Measurements from ENCODE around the gene TET1. TPM values are rescaled to one million over a fixed set of nuclear protein-coding genes. Genes with fewer than 3 reads are reported as not detected.

TET1 gene
- total and polyA plus RNA-seq, 2 experiments from 2014 or later: 37.2 to 90.5 TPM

DNA sequence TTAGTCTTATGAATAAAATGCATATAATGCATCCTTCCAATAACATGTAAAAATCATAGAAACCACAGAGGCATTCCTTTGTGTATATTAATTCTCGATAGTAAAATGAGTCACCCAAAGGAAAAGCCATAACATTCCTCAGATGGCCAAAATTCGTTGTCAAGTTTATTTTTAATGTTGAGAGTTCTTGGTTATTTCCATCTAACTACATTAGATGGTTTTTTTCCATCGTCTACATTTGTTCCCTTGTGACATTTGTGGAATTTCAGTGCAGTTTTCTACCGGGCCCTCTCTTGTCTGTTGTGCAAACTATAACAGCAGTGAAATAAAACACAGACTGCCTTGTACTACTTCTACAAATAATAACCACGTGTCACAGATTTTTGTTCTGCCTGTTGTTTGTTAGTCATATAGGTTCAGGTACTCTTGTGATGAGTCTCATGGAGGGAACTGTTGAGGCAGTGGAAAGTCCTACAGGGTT lies 106.2 kb downstream of the TET1 start:
- Histone ChIP-seq H3K36me3 (ENCODE audit: insufficient read depth) (peaks cover 25% of the 10 kb centered on the region; the same call in 1 of the 2 replicates), H3K4me2 (no peak overlapping the region), H3F3A (replicated peaks; ENCODE audit: low read depth) (peaks cover 6% of the 10 kb centered on the region), H3K4me1 (ENCODE audit: insufficient read depth) (no peaks in the 10 kb centered on the region), H3K79me2 (replicated peaks; ENCODE audit: insufficient read depth) (peaks cover 10% of the 10 kb centered on the region), H3K9me2 (ENCODE audit: insufficient read depth) (no peaks in the 10 kb centered on the region), H3K27ac (ENCODE audit: low read depth) (peak overlapping the region; percentile 72; the same call in 1 of the 2 replicates), H3K4me3 (no peak overlapping the region), H3K27me3 (ENCODE audit: insufficient read depth) (no peaks in the 10 kb centered on the region), H2AFZ (no peak overlapping the region), H4K20me1 (replicated peaks; ENCODE audit: insufficient read depth) (peaks cover 2% of the 10 kb centered on the region; the same call in 1 of the 2 replicates)
- DNase-seq (ENCODE audit: low spot score): no peak
- Mint-ChIP-seq H3K27me3 (ENCODE audit: insufficient read depth, low read depth, poor library complexity) (no peaks in the 10 kb centered on the region), H3K4me1 (no peaks in the 10 kb centered on the region), H3K9me3 (no peaks in the 10 kb centered on the region; the same call in 2 of the 3 replicates), H3K36me3 (ENCODE audit: low read depth) (peaks cover 54% of the 10 kb centered on the region), H3K4me3 (no peak overlapping the region), H3K27ac (no peak overlapping the region)
- ATAC-seq: no peak
- TF ChIP-seq, protein P1, sequence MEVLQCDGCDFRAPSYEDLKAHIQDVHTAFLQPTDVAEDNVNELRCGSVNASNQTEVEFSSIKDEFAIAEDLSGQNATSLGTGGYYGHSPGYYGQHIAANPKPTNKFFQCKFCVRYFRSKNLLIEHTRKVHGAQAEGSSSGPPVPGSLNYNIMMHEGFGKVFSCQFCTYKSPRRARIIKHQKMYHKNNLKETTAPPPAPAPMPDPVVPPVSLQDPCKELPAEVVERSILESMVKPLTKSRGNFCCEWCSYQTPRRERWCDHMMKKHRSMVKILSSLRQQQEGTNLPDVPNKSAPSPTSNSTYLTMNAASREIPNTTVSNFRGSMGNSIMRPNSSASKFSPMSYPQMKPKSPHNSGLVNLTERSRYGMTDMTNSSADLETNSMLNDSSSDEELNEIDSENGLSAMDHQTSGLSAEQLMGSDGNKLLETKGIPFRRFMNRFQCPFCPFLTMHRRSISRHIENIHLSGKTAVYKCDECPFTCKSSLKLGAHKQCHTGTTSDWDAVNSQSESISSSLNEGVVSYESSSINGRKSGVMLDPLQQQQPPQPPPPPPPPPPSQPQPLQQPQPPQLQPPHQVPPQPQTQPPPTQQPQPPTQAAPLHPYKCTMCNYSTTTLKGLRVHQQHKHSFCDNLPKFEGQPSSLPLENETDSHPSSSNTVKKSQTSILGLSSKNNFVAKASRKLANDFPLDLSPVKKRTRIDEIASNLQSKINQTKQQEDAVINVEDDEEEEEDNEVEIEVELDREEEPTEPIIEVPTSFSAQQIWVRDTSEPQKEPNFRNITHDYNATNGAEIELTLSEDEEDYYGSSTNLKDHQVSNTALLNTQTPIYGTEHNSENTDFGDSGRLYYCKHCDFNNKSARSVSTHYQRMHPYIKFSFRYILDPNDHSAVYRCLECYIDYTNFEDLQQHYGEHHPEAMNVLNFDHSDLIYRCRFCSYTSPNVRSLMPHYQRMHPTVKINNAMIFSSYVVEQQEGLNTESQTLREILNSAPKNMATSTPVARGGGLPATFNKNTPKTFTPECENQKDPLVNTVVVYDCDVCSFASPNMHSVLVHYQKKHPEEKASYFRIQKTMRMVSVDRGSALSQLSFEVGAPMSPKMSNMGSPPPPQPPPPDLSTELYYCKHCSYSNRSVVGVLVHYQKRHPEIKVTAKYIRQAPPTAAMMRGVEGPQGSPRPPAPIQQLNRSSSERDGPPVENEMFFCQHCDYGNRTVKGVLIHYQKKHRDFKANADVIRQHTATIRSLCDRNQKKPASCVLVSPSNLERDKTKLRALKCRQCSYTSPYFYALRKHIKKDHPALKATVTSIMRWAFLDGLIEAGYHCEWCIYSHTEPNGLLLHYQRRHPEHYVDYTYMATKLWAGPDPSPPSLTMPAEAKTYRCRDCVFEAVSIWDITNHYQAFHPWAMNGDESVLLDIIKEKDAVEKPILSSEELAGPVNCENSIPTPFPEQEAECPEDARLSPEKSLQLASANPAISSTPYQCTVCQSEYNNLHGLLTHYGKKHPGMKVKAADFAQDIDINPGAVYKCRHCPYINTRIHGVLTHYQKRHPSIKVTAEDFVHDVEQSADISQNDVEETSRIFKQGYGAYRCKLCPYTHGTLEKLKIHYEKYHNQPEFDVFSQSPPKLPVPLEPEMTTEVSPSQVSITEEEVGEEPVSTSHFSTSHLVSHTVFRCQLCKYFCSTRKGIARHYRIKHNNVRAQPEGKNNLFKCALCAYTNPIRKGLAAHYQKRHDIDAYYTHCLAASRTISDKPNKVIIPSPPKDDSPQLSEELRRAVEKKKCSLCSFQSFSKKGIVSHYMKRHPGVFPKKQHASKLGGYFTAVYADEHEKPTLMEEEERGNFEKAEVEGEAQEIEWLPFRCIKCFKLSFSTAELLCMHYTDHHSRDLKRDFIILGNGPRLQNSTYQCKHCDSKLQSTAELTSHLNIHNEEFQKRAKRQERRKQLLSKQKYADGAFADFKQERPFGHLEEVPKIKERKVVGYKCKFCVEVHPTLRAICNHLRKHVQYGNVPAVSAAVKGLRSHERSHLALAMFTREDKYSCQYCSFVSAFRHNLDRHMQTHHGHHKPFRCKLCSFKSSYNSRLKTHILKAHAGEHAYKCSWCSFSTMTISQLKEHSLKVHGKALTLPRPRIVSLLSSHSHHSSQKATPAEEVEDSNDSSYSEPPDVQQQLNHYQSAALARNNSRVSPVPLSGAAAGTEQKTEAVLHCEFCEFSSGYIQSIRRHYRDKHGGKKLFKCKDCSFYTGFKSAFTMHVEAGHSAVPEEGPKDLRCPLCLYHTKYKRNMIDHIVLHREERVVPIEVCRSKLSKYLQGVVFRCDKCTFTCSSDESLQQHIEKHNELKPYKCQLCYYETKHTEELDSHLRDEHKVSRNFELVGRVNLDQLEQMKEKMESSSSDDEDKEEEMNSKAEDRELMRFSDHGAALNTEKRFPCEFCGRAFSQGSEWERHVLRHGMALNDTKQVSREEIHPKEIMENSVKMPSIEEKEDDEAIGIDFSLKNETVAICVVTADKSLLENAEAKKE (CRISPR knock-in tag; IDR thresholded peaks at IDR 0.05): no peak
- no peak for TF ChIP-seq EZH2phosphoT487 (IDR thresholded peaks at IDR 0.05; ENCODE audit: unreplicated experiment)
- no peak for TF ChIP-seq EZH2 (IDR thresholded peaks at IDR 0.05; ENCODE audit: low read depth, unreplicated experiment)
- TF ChIP-seq JUNB (IDR thresholded peaks at IDR 0.05; ENCODE audit: unreplicated experiment): no peak
- TF ChIP-seq, protein P2, sequence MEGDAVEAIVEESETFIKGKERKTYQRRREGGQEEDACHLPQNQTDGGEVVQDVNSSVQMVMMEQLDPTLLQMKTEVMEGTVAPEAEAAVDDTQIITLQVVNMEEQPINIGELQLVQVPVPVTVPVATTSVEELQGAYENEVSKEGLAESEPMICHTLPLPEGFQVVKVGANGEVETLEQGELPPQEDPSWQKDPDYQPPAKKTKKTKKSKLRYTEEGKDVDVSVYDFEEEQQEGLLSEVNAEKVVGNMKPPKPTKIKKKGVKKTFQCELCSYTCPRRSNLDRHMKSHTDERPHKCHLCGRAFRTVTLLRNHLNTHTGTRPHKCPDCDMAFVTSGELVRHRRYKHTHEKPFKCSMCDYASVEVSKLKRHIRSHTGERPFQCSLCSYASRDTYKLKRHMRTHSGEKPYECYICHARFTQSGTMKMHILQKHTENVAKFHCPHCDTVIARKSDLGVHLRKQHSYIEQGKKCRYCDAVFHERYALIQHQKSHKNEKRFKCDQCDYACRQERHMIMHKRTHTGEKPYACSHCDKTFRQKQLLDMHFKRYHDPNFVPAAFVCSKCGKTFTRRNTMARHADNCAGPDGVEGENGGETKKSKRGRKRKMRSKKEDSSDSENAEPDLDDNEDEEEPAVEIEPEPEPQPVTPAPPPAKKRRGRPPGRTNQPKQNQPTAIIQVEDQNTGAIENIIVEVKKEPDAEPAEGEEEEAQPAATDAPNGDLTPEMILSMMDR (conservative IDR thresholded peaks at IDR 0.05; ENCODE audit: low read depth in 2 of 2): no peak
- TF ChIP-seq, protein P3, sequence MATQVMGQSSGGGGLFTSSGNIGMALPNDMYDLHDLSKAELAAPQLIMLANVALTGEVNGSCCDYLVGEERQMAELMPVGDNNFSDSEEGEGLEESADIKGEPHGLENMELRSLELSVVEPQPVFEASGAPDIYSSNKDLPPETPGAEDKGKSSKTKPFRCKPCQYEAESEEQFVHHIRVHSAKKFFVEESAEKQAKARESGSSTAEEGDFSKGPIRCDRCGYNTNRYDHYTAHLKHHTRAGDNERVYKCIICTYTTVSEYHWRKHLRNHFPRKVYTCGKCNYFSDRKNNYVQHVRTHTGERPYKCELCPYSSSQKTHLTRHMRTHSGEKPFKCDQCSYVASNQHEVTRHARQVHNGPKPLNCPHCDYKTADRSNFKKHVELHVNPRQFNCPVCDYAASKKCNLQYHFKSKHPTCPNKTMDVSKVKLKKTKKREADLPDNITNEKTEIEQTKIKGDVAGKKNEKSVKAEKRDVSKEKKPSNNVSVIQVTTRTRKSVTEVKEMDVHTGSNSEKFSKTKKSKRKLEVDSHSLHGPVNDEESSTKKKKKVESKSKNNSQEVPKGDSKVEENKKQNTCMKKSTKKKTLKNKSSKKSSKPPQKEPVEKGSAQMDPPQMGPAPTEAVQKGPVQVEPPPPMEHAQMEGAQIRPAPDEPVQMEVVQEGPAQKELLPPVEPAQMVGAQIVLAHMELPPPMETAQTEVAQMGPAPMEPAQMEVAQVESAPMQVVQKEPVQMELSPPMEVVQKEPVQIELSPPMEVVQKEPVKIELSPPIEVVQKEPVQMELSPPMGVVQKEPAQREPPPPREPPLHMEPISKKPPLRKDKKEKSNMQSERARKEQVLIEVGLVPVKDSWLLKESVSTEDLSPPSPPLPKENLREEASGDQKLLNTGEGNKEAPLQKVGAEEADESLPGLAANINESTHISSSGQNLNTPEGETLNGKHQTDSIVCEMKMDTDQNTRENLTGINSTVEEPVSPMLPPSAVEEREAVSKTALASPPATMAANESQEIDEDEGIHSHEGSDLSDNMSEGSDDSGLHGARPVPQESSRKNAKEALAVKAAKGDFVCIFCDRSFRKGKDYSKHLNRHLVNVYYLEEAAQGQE (IDR thresholded peaks at IDR 0.05; ENCODE audit: unreplicated experiment): no peak
- TF ChIP-seq STAT1 (IDR thresholded peaks at IDR 0.05; ENCODE audit: unreplicated experiment): no peak
- TF ChIP-seq CREB1 (CRISPR knock-in tag; IDR thresholded peaks at IDR 0.05; ENCODE audit: low read depth): no peak
- no peak for TF ChIP-seq ZNF114 (CRISPR knock-in tag; IDR thresholded peaks at IDR 0.05)
- TF ChIP-seq, protein P4, sequence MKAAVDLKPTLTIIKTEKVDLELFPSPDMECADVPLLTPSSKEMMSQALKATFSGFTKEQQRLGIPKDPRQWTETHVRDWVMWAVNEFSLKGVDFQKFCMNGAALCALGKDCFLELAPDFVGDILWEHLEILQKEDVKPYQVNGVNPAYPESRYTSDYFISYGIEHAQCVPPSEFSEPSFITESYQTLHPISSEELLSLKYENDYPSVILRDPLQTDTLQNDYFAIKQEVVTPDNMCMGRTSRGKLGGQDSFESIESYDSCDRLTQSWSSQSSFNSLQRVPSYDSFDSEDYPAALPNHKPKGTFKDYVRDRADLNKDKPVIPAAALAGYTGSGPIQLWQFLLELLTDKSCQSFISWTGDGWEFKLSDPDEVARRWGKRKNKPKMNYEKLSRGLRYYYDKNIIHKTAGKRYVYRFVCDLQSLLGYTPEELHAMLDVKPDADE (IDR thresholded peaks at IDR 0.05): no peak
- no peak for TF ChIP-seq NANOG (IDR thresholded peaks at IDR 0.05; ENCODE audit: borderline replicate concordance)
- TF ChIP-seq POLR2AphosphoS5 (IDR thresholded peaks at IDR 0.05; ENCODE audit: low read depth): no peak

All from GM23338 (cell line).